DLD1 (cell line): Measurements from ENCODE around the gene PRELID2.
"Not testable (repeated sequence)": the region's sequence is repeated elsewhere in the genome, so short reads cannot be mapped to it uniquely, and the experiment has no call there.

Experiments
- in situ Hi-C: cut with HindIII; loops from 2 replicates; pipeline ENCODE4 v1.10.0; 2017; ENCODE audit warnings: low sequenced_read_pairs

PRELID2 gene

GRCh38 chr5:145834917-145835847 is at the start of gene PRELID2:
Gene PRELID2, minus strand, starts transcription at chr5:145835342. Its CDS starts 91 bp downstream, at chr5:145835251.
- in situ Hi-C loops, result no loop called here

GRCh38 chr5:145874765-145875164 is 39.6 kb upstream of the PRELID2 start:
- in situ Hi-C loops, result no loop called here

GRCh38 chr5:145872914-145873313 is 37.8 kb upstream of the PRELID2 start, which contains the start of gene GRXCR2:
Gene GRXCR2, minus strand, starts transcription at chr5:145873014. Its CDS starts 46 bp downstream, at chr5:145872968.
- in situ Hi-C loops, result no loop called here

- in situ Hi-C loops, result no loop called here
These were observed 37.3 kb upstream of the PRELID2 start for GRCh38 chr5:145872486-145872885.

GRCh38 chr5:145869753-145870152 is 34.6 kb upstream of the PRELID2 start:
- in situ Hi-C loops, result no loop called here

- in situ Hi-C loops, result no loop called here
These were observed 32.7 kb upstream of the PRELID2 start for GRCh38 chr5:145867806-145868205.

- in situ Hi-C loops, result not testable (repeated sequence)
These were observed 29.3 kb upstream of the PRELID2 start for GRCh38 chr5:145864432-145864831.

- in situ Hi-C loops, result no loop called here
These were observed 27.9 kb upstream of the PRELID2 start for GRCh38 chr5:145863003-145863402.

GRCh38 chr5:145859897-145860296 is 24.8 kb upstream of the PRELID2 start:
- in situ Hi-C loops, result no loop called here

- in situ Hi-C loops, result no loop called here
These were observed 24.3 kb upstream of the PRELID2 start for GRCh38 chr5:145859453-145859852.

- in situ Hi-C loops, result no loop called here
These were observed 23.8 kb upstream of the PRELID2 start for GRCh38 chr5:145858959-145859358.

- in situ Hi-C loops, result no loop called here
These were observed 21.2 kb upstream of the PRELID2 start for GRCh38 chr5:145856285-145856818.

- in situ Hi-C loops, result no loop called here
These were observed 20.7 kb upstream of the PRELID2 start for GRCh38 chr5:145855763-145856267.

GRCh38 chr5:145854651-145855258 is 19.6 kb upstream of the PRELID2 start:
- in situ Hi-C loops, result no loop called here

- in situ Hi-C loops, result no loop called here
These were observed 18.7 kb upstream of the PRELID2 start for GRCh38 chr5:145853781-145854376.

GRCh38 chr5:145852990-145853389 is 17.8 kb upstream of the PRELID2 start:
- in situ Hi-C loops, result no loop called here

GRCh38 chr5:145848854-145849253 is 13.7 kb upstream of the PRELID2 start:
- in situ Hi-C loops, result no loop called here

GRCh38 chr5:145847499-145848497 is 12.7 kb upstream of the PRELID2 start:
- in situ Hi-C loops, result no loop called here

GRCh38 chr5:145846081-145846480 is 10.9 kb upstream of the PRELID2 start:
- in situ Hi-C loops, result no loop called here

- in situ Hi-C loops, result no loop called here
These were observed 6.2 kb upstream of the PRELID2 start for GRCh38 chr5:145841299-145841698.
